Liver (tissue), 9 donors: ENCODE measurements around the gene SCARF1. TPM values are rescaled to one million over a fixed set of nuclear protein-coding genes. Genes with fewer than 3 reads are reported as not detected.

Source experiments
- DNase-seq: peaks from one replicate; pipeline ENCODE4 v3.0.0-alpha.2; 2017; ENCODE audit warnings: low spot score
- H3K27ac ChIP-seq, 2 donors: one replicate each; pipeline ENCODE4 v1.7.0; 2013; ENCODE audit warnings: inconsistent platforms in 2 of 2, low read length in 2 of 2, control low read depth in 1 of 2, low read depth in 1 of 2, mild to moderate bottlenecking in 1 of 2
- H3K27me3 ChIP-seq, 4 donors: one replicate each; pipeline versions ENCODE4 v1.6.1 to v1.7.0; 2013; ENCODE audit warnings: low read length in 3 of 4, inconsistent platforms in 1 of 4, mild to moderate bottlenecking in 1 of 4, moderate library complexity in 1 of 4; ENCODE audit not compliant: control insufficient read depth in 4 of 4, insufficient read depth in 4 of 4
- H3K36me3 ChIP-seq, 4 donors: one replicate each; pipeline versions ENCODE4 v1.6.1 to v1.7.0; 2013; ENCODE audit warnings: low read length in 3 of 4, mild to moderate bottlenecking in 3 of 4, low read depth in 1 of 4, moderate library complexity in 1 of 4; ENCODE audit not compliant: control insufficient read depth in 4 of 4, insufficient read depth in 3 of 4
- H3K4me1 ChIP-seq, 4 donors: one replicate each; pipeline versions ENCODE4 v1.6.1 to v1.7.0; 2013; ENCODE audit warnings: low read length in 3 of 4, mild to moderate bottlenecking in 3 of 4, moderate library complexity in 1 of 4; ENCODE audit not compliant: control insufficient read depth in 4 of 4, insufficient read depth in 4 of 4
- H3K4me3 ChIP-seq, 3 donors: one replicate each; pipeline versions ENCODE4 v1.6.1 to v1.7.0; 2013; ENCODE audit warnings: low read length in 3 of 3, control low read depth in 1 of 3, low read depth in 1 of 3, mild to moderate bottlenecking in 1 of 3
- H3K9ac ChIP-seq, 2 donors: one replicate each; pipeline ENCODE4 v1.7.0; 2013; ENCODE audit warnings: low read length in 2 of 2, mild to moderate bottlenecking in 2 of 2, moderate library complexity in 2 of 2, control low read depth in 1 of 2, low read depth in 1 of 2
- H3K9me3 ChIP-seq, 4 donors: one replicate each; pipeline versions ENCODE4 v1.6.1 to v1.7.0; 2013; ENCODE audit warnings: low read length in 3 of 4; ENCODE audit not compliant: control insufficient read depth in 4 of 4
- CTCF ChIP-seq: fragments of 150-350 bp; IDR thresholded peaks from 2 replicates; pipeline ENCODE4 v1.5.1; 2017; ENCODE audit warnings: improper control_type of control experiment, low read depth, low read length; ENCODE audit not compliant: missing input control
- EGR1 ChIP-seq, 2 donors: IDR thresholded peaks; 2 replicates each; pipeline ENCODE4 v1.6.1; 2016 to 2018; ENCODE audit warnings: antibody characterized with exemption in 2 of 2, low read depth in 2 of 2
- FOXA1 ChIP-seq: IDR thresholded peaks from 2 replicates; pipeline ENCODE4 v1.6.1; 2016; ENCODE audit warnings: antibody characterized with exemption
- FOXA2 ChIP-seq: IDR thresholded peaks from 2 replicates; pipeline ENCODE4 v1.6.1; 2016; ENCODE audit warnings: antibody characterized with exemption
- GABPA ChIP-seq, 2 donors: IDR thresholded peaks in 1 of 2; conservative IDR thresholded peaks in 1 of 2; 2 replicates each; pipeline ENCODE4 v1.6.1; 2016; ENCODE audit warnings: antibody characterized with exemption in 2 of 2, mild to moderate bottlenecking in 1 of 2, moderate library complexity in 1 of 2
- HNF4A ChIP-seq, 2 donors: conservative IDR thresholded peaks; 2 replicates each; pipeline ENCODE4 v1.6.1; 2016; ENCODE audit warnings: antibody characterized with exemption in 2 of 2, mild to moderate bottlenecking in 2 of 2
- HNF4G ChIP-seq: IDR thresholded peaks from 2 replicates; pipeline ENCODE4 v1.6.1; 2016; ENCODE audit warnings: antibody characterized with exemption
- JUND ChIP-seq, 2 donors: IDR thresholded peaks; 2 replicates each; pipeline ENCODE4 v1.6.1; 2016; ENCODE audit warnings: antibody characterized with exemption in 2 of 2
- MAX ChIP-seq: IDR thresholded peaks from 2 replicates; pipeline ENCODE4 v1.6.1; 2016; ENCODE audit warnings: antibody characterized with exemption
- NR2F2 ChIP-seq: IDR thresholded peaks from 2 replicates; pipeline ENCODE4 v1.6.1; 2016; ENCODE audit warnings: antibody characterized with exemption
- RAD21 ChIP-seq, 2 donors: IDR thresholded peaks; 2 replicates each; pipeline ENCODE4 v1.6.1; 2016; ENCODE audit warnings: antibody characterized with exemption in 2 of 2, mild to moderate bottlenecking in 2 of 2
- REST ChIP-seq: IDR thresholded peaks from 2 replicates; pipeline ENCODE4 v1.6.1; 2016; ENCODE audit warnings: antibody characterized with exemption, mild to moderate bottlenecking
- RXRA ChIP-seq, 2 donors: IDR thresholded peaks; 2 replicates each; pipeline ENCODE4 v1.6.1; 2017 to 2018; ENCODE audit warnings: antibody characterized with exemption in 2 of 2, mild to moderate bottlenecking in 1 of 2
- SP1 ChIP-seq: IDR thresholded peaks from 2 replicates; pipeline ENCODE4 v1.6.1; 2018; ENCODE audit warnings: antibody characterized with exemption, mild to moderate bottlenecking
- TAF1 ChIP-seq: conservative IDR thresholded peaks from 2 replicates; pipeline ENCODE4 v1.6.1; 2016; ENCODE audit warnings: antibody characterized with exemption, mild to moderate bottlenecking
- YY1 ChIP-seq: IDR thresholded peaks from 2 replicates; pipeline ENCODE4 v1.6.1; 2016; ENCODE audit warnings: antibody characterized with exemption, mild to moderate bottlenecking
- ZBTB33 ChIP-seq: IDR thresholded peaks from 2 replicates; pipeline ENCODE4 v1.6.1; 2016; ENCODE audit warnings: antibody characterized with exemption
- WGBS: extraction: QIAGEN DNeasy Blood & Tissue Kit; methylation state at CpG from one replicate; pipeline ENCODE4 v1.1.7; 2013; 5-methylcytosine and 5-hydroxymethylcytosine counted together
- polyA plus RNA-seq, 2 donors: library from polyadenylated mRNA; stranded (reverse) in 1 of 2; unstranded in 1 of 2; fragments of 200-250 nt in 1 of 2; fragments of >200 nt in 1 of 2; fragmentation: Nextera tagmentation in 1 of 2; extraction: Ambion mirVana in 1 of 2; gene quantifications; one replicate each; pipeline versions ENCODE4 v1.2.1 to v1.2.3, GENCODE V29; 2013 to 2015
- total RNA-seq, 2 donors: library from RNA; depleted of rRNA; stranded (reverse); fragments of >200 nt; gene quantifications; one replicate each; pipeline ENCODE4 v1.2.3, GENCODE V29; 2014
- TF ChIP-seq, protein P1 (sequence below): IDR thresholded peaks from 2 replicates; pipeline ENCODE4 v1.6.1; 2016; ENCODE audit warnings: antibody characterized with exemption
- donor health status: healthy.
- donor health status: healthy.
- donor health status: healthy.
- donor health status: healthy.
- donor health status: healthy.

SCARF1 gene
- total and polyA plus RNA-seq, 4 donors = 1.3 to 11.9 (median 8.4) TPM

DNA sequence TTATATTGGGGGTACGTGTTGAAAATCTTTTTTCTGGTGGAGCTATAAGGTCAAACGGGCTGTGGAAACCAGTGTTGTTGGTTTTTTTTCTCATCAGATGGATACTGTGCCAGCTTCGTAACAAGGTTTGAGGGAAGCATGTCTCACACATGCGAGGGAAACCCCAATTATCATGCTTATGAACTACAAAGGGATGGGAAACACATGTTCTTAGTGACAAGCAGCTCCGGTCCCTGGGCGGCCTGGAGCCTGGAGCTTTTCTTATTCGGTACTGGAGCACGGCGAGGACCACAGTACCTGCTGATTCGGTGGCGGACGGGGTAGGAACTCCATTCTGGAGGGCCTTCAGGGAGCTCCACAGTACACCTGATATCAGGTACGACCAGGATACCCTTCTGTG, 29.4 kb downstream of the SCARF1 start:
- H3K27ac ChIP-seq = no peak overlapping the region
- DNase-seq = no peak
- WGBS = 86% methylated on average over 13 of the region's 13 CpGs

DNA sequence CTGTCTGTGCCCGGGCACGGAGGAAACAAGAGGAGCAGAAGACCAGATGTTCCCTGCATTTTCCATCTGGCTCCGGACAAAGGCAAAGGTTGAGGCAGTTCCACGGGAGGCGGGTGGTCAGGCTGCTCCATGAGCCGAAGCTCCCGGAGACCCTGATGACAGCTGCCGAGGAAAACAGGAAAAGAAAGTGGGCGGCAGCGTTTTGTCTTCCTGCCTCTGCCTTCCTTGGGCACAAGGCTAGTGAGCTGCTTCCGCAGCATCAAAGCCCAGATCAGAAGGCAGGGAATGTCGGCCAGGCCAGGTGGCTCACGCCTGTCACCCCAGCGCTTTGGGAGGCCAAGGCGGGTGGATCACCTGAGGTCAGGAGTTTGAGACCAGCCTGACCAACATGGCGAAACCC, 33.1 kb downstream of the SCARF1 start:
- no peak overlapping the region for H3K4me3 ChIP-seq
- H3K36me3 ChIP-seq = peaks cover 0 to 3% (median 0%) of the 10 kb centered on the region in 4 donors
- H3K9me3 ChIP-seq = no peaks in the 10 kb centered on the region
- no peak overlapping the region for H3K27ac ChIP-seq
- H3K4me1 ChIP-seq = no peaks in the 10 kb centered on the region
- no peaks in the 10 kb centered on the region for H3K27me3 ChIP-seq
- TF ChIP-seq RXRA (IDR thresholded peaks at IDR 0.05) (no peak), EGR1 (IDR thresholded peaks at IDR 0.05; ENCODE audit: low read depth in 2 of 2) (no peak), FOXA1 (no peak)
- WGBS = 80% methylated on average over 16 of the region's 16 CpGs
- no peak overlapping the region for H3K9ac ChIP-seq
- DNase-seq = no peak

More for the DNA sequence above, 29.4 kb downstream of the SCARF1 start:
- no peak for TF ChIP-seq FOXA2
- TF ChIP-seq JUND (IDR thresholded peaks at IDR 0.05) = no peak
- no peak for TF ChIP-seq SP1
- no peak for TF ChIP-seq ZBTB33
- TF ChIP-seq FOXA1 = no peak
- TF ChIP-seq EGR1 (IDR thresholded peaks at IDR 0.05; ENCODE audit: low read depth in 2 of 2) = no peak
- peaks cover 0 to 3% (median 0%) of the 10 kb centered on the region in 4 donors for H3K36me3 ChIP-seq
- H3K4me3 ChIP-seq = no peak overlapping the region
- peaks cover 0 to 2% (median under 1%) of the 10 kb centered on the region in 4 donors for H3K4me1 ChIP-seq
- no peaks in the 10 kb centered on the region for H3K27me3 ChIP-seq
- no peak overlapping the region for H3K9ac ChIP-seq
- H3K9me3 ChIP-seq = no peaks in the 10 kb centered on the region

DNA sequence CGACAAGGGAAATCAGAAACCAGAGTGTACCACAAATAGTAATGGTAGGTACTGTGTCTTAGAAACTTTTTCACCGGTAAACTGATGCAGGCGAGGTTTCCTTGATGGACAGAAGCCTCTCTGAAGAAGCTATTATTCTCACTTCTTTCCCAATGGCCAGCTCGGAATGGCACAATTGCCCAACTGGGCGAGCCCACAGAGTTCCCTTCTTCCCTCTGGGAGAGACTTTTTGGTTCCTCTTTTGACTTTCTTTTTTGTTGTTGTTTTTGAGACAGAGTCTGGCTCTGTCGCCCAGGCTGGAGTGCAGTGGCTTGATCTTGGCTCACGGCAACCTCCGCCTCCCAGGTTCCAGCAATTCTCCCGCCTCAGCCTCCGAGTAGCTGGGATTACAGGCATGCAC, 33.8 kb downstream of the SCARF1 start:
- DNase-seq = no peak
- Histone ChIP-seq H3K4me3 (no peak overlapping the region), H3K27me3 (no peaks in the 10 kb centered on the region), H3K9me3 (no peaks in the 10 kb centered on the region), H3K4me1 (peaks cover 0 to 2% (median under 1%) of the 10 kb centered on the region in 4 donors), H3K36me3 (no peaks in the 10 kb centered on the region), H3K27ac (no peak overlapping the region), H3K9ac (no peak overlapping the region)
- no peak for TF ChIP-seq HNF4A (conservative IDR thresholded peaks at IDR 0.05)
- TF ChIP-seq RXRA (IDR thresholded peaks at IDR 0.05) = no peak
- no peak for TF ChIP-seq NR2F2
- no peak for TF ChIP-seq JUND (IDR thresholded peaks at IDR 0.05)
- TF ChIP-seq, protein P1, sequence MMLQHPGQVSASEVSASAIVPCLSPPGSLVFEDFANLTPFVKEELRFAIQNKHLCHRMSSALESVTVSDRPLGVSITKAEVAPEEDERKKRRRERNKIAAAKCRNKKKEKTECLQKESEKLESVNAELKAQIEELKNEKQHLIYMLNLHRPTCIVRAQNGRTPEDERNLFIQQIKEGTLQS = no peak
- TF ChIP-seq REST = no peak
- no peak for TF ChIP-seq FOXA1
- TF ChIP-seq SP1 = no peak
- TF ChIP-seq YY1 = no peak
- TF ChIP-seq HNF4G = no peak
- TF ChIP-seq RAD21 (IDR thresholded peaks at IDR 0.05) = no peak
- TF ChIP-seq EGR1 (IDR thresholded peaks at IDR 0.05; ENCODE audit: low read depth in 2 of 2) = no peak
- TF ChIP-seq GABPA (IDR thresholded peaks at IDR 0.05 in 1 of 2, conservative IDR thresholded peaks at IDR 0.05 in 1 of 2) = no peak
- no peak for TF ChIP-seq ZBTB33
- TF ChIP-seq MAX = no peak
- TF ChIP-seq CTCF = no peak
- no peak for TF ChIP-seq FOXA2
- TF ChIP-seq TAF1 = no peak
- WGBS = 82% methylated on average over 10 of the region's 10 CpGs
